ENCODE results near the gene FREM2.

The FREM2 gene

GRCh38 chr13:38826182-38826813, 139.4 kb downstream of the FREM2 start:
- DNase-seq (ENCODE audit: low spot score), result no peak

GRCh38 chr13:38830442-38831045, 143.7 kb downstream of the FREM2 start:
- no peak for DNase-seq (ENCODE audit: low spot score)

- no peak for DNase-seq (ENCODE audit: low spot score)
Measured at GRCh38 chr13:38844581-38844980, 157.7 kb downstream of the FREM2 start.

- no peak for DNase-seq (ENCODE audit: low spot score)
Measured at GRCh38 chr13:38848360-38848759, 161.5 kb downstream of the FREM2 start.

- no peak for DNase-seq (ENCODE audit: low spot score)
Measured at GRCh38 chr13:38849315-38849714, 162.4 kb downstream of the FREM2 start.

- no peak for DNase-seq (ENCODE audit: low spot score)
Measured at GRCh38 chr13:38850868-38851626, 164.2 kb downstream of the FREM2 start.

GRCh38 chr13:38854226-38854625, 167.3 kb downstream of the FREM2 start:
- DNase-seq (ENCODE audit: low spot score), result no peak

GRCh38 chr13:38856065-38856464, 169.2 kb downstream of the FREM2 start:
- no peak for DNase-seq (ENCODE audit: low spot score)

GRCh38 chr13:38862443-38862842, 175.6 kb downstream of the FREM2 start:
- no peak for DNase-seq (ENCODE audit: low spot score)

- no peak for DNase-seq (ENCODE audit: low spot score)
Measured at GRCh38 chr13:38863536-38863935, 176.7 kb downstream of the FREM2 start.

- DNase-seq (ENCODE audit: low spot score), result no peak
Measured at GRCh38 chr13:38866649-38867048, 179.8 kb downstream of the FREM2 start.

GRCh38 chr13:38868399-38868798, 181.5 kb downstream of the FREM2 start:
- no peak for DNase-seq (ENCODE audit: low spot score)

- DNase-seq (ENCODE audit: low spot score), result no peak
Measured at GRCh38 chr13:38868870-38869269, 182.0 kb downstream of the FREM2 start.

- DNase-seq (ENCODE audit: low spot score), result no peak
Measured at GRCh38 chr13:38871275-38871674, 184.4 kb downstream of the FREM2 start.

GRCh38 chr13:38872693-38873092, 185.8 kb downstream of the FREM2 start:
- no peak for DNase-seq (ENCODE audit: low spot score)

GRCh38 chr13:38875186-38875875, 188.5 kb downstream of the FREM2 start:
- no peak for DNase-seq (ENCODE audit: low spot score)

GRCh38 chr13:38879278-38879677, 192.4 kb downstream of the FREM2 start:
- DNase-seq (ENCODE audit: low spot score), result no peak

- no peak for DNase-seq (ENCODE audit: low spot score)
Measured at GRCh38 chr13:38879786-38880185, 192.9 kb downstream of the FREM2 start.

- no peak for DNase-seq (ENCODE audit: low spot score)
Measured at GRCh38 chr13:38880397-38880796, 193.5 kb downstream of the FREM2 start.

GRCh38 chr13:38883783-38884182, 196.9 kb downstream of the FREM2 start:
- DNase-seq (ENCODE audit: low spot score), result no peak

GRCh38 chr13:38888309-38888708, 201.4 kb downstream of the FREM2 start:
- no peak for DNase-seq (ENCODE audit: low spot score)

- DNase-seq (ENCODE audit: low spot score), result no peak
Measured at GRCh38 chr13:38895075-38895474, 208.2 kb downstream of the FREM2 start.

GRCh38 chr13:38897521-38897920, 210.6 kb downstream of the FREM2 start:
- DNase-seq (ENCODE audit: low spot score), result no peak

Measured in hematopoietic multipotent progenitor cell treated with erythropoietin and hydrocortisone succinate and interleukin-3 and kit ligand, for 17 days (in vitro differentiated cells).